SHP77 treated with DMSO at 0.1 percent for 48 hours (cell line): Measurements from ENCODE around the gene KCNJ9.
"Not testable (repeated sequence)": the region's sequence is repeated elsewhere in the genome, so short reads cannot be mapped to it uniquely, and the experiment has no call there.

Source experiments
- DNase-seq: peaks from one replicate; lab custom pipeline; 2025; lab: John Stamatoyannopoulos, UW

Gene KCNJ9

DNA sequence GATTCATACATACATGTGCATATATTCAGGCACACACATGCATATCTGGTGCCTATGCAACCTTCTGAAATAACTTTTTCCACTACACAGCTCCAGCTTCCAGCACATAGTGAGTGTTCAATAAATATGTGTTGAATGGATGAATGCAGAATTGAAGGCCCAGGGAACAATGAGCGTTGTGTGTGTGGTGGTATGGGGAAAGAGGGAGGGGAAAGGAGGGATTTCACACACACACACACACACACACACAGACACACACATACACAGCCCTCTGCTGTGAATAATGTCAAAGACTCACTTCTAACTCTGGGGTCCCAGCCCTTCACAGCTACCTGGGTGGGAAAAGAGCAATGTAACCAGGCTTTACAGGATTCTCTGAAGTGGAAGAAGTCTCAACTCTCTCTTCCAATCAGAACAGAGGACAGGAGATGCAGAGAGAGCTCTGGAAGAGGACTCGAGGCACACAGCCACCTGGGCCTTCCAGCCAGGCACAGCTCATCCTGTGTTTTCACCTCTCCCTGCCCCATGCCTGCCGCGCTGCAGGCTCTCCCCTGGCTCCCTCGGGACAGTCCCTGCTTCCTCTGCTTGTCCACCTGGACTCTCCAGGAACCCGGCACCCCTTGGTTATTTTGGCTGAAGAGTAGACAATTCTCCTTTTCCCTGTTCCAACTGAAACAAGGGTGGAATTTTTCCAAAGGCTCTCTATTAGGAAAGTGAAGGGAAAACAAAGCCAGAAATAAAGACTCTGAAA is 22.5 kb downstream of the KCNJ9 start:
- no peak for DNase-seq

DNA sequence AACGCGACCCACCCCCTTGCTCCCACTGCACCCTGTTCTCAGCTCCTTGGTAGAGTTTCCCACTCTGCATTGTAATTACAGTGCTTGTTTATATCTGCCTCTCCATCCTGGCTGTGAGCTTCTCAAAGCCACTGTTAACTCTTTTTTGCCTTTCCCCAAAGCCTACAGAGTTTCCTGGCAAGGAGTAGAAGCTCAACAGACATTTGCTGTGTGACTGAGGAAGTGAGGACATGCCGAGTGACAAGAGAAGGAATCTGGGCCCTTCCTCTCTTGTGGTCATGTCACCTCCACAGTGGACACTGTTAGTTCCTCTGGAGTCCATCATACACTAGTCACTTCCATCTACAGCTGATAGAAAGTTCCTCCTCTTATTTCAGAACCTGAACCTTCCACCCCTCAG is 23.1 kb downstream of the KCNJ9 start:
- DNase-seq = no peak

DNA sequence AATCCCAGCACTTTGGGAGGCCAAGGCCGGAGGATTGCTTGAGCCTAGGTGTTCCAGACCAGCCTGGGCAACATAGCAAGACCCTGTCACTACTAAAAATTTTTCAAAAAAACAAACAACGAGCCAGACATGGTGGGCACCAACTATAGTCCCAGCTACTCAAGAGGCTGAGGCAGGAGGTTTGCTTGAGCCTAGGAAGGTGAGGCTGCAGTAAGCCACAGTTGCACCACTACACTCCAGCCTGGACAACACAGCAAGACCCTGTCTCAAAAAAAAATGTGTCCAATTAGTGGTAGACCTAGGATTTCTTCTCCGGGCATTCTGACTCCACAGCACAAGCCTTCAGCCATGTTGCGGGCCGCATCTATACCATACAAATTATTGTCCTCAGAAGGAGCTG is 23.8 kb downstream of the KCNJ9 start:
- no peak for DNase-seq

DNA sequence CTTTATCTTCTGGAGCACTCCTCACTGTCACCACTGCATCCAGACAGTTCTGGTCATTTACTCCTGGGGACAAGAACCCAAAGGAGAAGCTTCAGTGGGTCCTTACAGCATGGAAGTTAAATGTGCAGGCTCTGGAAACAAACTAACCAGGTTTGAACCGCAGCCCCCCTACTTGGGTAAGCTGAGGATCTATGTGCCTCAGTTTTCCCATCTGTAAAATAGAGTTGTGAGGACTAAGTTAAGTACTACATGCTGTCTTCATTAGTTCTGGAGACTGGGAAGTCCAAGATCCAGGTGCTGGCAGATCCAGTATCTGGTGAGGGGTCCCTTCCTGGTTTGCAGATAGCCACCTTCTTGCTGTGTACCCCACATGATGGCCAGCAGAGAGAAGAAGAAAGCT is 26.2 kb downstream of the KCNJ9 start:
- no peak for DNase-seq

DNA sequence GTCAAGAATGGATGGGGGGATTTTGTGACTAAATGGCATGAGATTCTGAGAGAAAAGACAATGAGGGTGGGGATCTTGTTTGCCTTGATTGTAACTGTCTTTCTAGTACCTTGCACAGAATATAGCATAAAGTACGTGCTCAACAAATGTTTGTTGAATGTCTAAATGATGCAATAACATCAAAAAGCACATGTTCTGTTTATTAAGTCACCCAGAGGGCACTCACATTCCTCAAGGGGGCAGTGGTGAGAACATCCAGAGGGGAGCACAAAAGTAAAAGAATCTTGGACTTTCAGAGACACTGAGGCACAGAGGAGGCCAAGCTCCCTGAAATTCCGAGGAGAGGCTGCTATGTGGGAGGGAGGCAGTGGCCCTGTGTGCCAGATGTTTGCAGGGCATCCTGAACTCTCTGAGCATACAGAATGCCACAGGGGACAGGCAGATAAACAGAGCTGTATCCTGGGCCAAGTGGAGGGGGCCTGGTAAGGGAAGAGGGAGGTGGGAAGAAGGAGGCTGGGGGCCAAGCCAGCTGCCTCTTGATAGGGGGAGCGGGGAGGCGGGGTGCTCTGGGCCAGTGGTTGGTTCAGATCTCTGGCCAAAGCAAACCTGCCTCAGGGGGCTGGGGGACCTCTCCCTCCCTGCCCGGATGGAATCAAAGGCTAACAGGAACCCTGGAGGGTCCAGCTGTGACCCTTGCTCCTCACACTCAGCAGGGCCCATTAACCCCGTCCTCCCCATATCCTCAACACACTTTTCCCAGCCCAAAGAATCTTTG is 27.7 kb downstream of the KCNJ9 start:
- DNase-seq = no peak

DNA sequence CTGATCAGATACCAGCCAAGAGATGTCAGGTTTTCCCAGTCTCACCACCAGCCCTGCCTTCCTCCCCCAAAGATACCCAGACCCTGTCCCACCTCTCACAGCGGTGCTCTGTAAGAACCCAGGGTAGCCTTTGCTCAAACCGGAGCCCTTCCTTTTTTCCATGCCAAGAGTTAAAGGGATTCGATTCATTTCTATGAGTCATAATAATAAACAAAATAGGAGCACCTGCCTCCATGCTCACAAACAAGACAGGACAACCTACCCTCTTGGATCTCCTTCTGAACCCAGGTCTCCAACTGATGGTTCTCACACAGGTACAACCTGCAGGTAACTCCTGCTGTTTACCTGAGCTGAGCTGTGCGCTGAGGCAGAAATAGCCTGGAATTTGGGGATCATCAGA is 28.3 kb downstream of the KCNJ9 start:
- DNase-seq = no peak

DNA sequence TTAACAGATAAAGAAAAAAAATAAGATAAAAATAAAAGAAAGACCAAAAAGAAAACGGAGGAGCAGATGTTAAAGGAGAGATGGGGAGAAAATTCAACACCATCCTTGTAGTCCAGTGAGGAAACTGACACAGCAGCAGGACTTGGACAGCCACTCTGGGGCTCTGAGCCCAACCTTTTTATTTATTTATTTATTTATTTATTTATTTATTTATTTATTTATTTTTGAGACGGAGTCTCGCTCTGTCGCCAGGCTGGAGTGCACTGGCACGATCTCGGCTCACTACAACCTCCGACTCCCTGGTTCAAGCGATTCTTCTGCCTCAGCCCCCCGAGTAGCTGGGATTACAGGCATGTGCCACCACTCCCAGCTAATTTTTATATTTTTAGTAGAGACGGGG is 30.1 kb downstream of the KCNJ9 start:
- not testable (repeated sequence) for DNase-seq

GRCh38 chr1:160112357-160112756 is 31.0 kb downstream of the KCNJ9 start:
- no peak for DNase-seq

DNA sequence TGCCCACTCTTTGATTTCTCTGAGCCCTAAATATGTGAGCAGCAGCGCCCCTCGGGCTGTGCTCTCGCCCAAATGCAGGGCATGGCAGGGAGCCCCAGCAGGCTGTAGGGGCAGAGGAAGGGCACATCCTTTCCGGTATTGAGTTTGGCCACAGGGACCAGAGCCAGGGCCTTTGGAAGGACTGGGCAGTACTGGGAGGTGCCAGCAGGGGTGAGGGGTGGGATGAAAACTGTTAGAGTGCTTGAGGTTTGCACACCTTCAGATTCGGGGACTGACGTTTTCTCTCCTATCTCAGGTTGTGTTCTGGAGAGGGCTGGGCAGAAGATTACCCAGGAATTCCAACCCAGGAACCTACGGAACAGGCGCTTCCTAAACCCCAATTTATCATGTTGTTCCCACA is 32.1 kb downstream of the KCNJ9 start:
- no peak for DNase-seq

DNA sequence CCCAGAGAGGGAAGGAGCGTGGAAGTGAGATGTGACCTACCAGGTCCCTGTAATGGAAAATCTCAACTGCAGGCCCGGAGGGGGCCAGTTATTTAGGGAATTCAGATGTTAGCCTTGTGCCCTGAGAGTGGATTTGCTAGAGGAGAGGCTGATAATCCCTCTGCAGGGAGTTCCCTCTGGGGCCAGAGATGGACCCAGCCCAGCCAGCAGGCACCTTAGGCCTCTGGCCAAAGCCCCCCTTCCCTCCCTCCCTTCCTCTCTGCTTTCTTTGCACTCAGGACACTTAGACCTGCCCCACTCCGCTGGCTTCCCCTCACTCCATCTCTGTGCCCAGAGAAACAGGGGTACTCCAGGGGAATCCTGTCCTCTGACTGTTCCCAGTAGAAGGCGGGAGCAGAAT is 32.7 kb downstream of the KCNJ9 start:
- no peak for DNase-seq

DNA sequence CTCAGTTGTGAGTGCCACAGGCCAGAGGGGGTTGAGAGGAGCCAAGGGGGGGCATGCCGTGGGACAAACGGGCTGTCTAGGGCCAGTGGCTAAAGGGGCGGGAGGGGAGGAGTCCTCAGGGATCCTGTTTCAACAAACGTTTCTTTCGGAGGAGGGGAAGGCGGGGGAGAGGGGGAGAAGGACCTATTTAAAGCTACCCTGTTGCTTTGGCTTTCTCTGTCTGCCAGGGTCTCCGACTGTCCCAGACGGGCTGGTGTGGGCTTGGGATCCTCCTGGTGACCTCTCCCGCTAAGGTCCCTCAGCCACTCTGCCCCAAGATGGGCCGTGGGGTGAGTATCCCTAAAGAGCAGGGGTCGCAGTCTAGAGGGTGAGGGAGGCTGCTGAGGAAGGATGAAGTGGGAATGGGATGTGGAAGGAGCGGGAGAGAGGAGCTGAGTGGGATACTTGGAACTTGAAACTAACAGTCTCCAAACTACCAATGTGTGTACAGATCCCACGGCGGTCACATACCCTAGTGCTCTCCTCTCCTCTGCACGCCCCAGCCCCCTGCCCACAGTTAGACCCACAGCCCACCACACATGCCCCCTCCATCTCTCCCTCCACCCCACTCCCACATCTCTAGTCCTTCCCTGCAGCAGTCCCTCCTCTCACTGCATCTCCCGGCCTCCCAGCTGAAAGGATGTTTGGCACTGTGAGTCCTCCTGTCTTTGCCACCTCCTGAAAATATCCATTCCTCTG is 34.4 kb downstream of the KCNJ9 start, which contains the start of gene ATP1A2:
Gene ATP1A2 (plus strand): TSS at position 215 of the 738 bp plus-strand sequence. CDS start 103 bp downstream, at position 318.
- DNase-seq = no peak

DNA sequence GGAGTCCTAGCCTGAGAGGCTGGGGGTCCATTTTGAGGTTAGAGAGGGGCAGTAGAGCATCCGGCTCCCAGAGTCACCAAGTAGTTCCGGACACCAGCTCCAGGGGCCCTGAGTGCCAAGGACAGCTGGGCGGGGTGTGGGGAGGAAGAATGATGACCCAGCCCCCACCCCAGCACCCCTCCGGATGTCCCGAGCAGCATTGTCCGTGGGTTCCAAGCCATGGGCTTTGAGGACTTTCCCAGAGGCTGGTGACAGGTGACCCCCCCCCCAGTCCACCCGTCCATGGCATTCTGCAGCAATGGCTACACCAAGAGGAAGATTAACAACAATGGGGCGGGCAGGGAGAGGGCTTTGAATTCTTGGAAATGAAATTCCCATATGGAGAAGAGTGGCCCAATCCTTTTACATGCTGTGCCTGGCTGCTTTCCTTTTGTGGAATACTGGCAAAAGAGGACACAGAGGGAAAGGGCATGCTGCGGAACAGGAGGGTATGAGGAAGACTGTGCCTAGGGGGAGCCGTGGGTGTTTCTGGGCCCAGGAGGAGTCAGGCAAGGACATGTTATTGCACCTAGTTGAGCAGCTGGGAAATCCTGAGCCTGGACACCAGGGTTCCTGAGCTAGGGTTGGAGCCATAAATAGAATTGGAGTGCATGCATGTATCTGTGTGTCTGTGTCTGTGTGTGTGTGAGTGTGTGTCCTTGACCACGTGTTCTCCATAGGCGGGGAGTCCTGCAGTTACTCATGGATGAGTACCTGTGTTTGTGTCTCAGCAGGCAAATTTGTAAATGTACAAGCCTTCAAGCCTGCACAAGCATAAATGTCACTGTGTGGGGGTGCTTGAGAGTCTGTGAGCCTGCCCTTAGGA is 35.2 kb downstream of the KCNJ9 start:
- no peak for DNase-seq

DNA sequence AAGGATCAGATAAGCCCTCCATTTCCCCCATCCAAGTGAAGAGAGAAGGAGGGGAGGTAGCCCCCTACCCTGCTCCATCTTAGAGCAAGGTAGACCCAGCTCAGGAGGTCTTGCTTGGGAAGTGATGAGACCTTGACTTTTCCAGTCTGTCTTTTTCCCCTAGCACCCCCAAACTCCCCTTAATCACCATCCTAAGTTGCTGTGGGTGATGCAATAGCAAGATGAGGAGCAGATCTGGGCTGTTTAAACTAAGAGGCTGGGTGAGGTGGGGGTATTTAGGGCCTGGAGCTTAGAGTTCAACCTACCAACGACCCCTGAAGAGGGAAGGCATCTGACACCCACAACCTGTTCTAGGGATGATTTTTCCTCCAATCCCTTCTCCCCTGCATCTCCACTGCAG is 36.0 kb downstream of the KCNJ9 start:
- no peak for DNase-seq

- no peak for DNase-seq
Observed at GRCh38 chr1:160117709-160118183, 36.4 kb downstream of the KCNJ9 start.

DNA sequence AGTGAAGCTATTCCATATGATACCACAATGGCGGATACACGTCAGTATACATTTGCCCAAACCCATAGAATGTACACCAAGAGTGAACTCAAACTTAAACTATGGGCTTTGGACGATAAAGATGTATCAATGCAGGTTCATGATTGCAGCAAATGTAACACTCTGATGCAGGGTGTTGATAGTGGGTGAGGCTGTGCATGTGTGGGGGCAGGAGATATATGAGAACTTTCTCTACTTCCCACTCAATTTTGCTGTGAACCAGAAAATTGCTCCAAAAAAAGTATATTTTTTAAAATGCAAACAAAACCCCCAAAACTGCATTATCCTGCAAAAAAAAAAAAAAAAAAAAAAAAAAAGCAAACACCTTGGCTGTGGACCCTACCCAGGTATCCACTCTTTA is 37.6 kb downstream of the KCNJ9 start:
- no peak for DNase-seq

GRCh38 chr1:160120797-160121196 is 39.5 kb downstream of the KCNJ9 start:
- no peak for DNase-seq

DNA sequence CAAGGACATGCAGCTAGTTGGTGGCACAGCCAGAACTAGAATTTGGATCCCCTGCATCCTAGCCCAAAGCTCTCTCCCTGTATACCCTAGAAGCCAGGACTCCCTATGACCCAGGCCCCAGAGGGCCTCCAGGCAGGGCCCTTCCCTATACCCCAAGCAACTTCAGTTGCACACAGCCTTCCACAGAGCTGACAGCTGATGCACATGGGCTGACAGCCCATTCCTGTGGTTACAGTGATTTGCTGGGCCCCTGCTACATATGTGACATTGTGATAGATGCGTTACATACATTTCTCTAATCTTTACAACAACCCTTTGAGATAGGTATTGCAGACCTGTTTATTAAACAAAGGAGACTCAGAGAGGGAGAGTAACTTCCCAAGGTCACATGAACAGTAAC is 40.0 kb downstream of the KCNJ9 start:
- no peak for DNase-seq

- no peak for DNase-seq
Observed at GRCh38 chr1:160122978-160123495, 41.7 kb downstream of the KCNJ9 start.

- no peak for DNase-seq
Observed at GRCh38 chr1:160123726-160124125, 42.4 kb downstream of the KCNJ9 start.

- DNase-seq = no peak
Observed at GRCh38 chr1:160124705-160125478, 43.6 kb downstream of the KCNJ9 start.

- no peak for DNase-seq
Observed at GRCh38 chr1:160125746-160126145, 44.4 kb downstream of the KCNJ9 start.
